Tibial nerve (tissue), 4 donors: ENCODE measurements around the gene NID1. TPM values are rescaled to one million over a fixed set of nuclear protein-coding genes. Genes with fewer than 3 reads are reported as not detected.

Experiments used
- DNase-seq, 2 donors: peaks; one replicate each; pipeline ENCODE4 v3.0.0-alpha.2; 2019; ENCODE audit warnings: low spot score in 2 of 2
- H3K27ac ChIP-seq, 4 donors: fragments of 200-600 bp; sonication (generic) in 3 of 4; one replicate each; pipeline ENCODE4 v1.5.1; 2017 to 2019; ENCODE audit warnings: mild to moderate bottlenecking in 1 of 4
- H3K27me3 ChIP-seq, 2 donors: fragments of 200-600 bp; sonication (generic) in 1 of 2; one replicate each; pipeline versions ENCODE4 v1.5.1 to v1.6.0; 2017 to 2019
- H3K36me3 ChIP-seq, 3 donors: fragments of 200-600 bp; sonication (generic); one replicate each; pipeline ENCODE4 v1.5.1; 2018 to 2019
- H3K4me1 ChIP-seq, 4 donors: fragments of 200-600 bp; sonication (generic) in 3 of 4; one replicate each; pipeline ENCODE4 v1.5.1; 2017 to 2019
- H3K4me3 ChIP-seq, 4 donors: fragments of 200-600 bp; sonication (generic) in 3 of 4; one replicate each; pipeline ENCODE4 v1.5.1; 2017 to 2019; ENCODE audit warnings: mild to moderate bottlenecking in 1 of 4, moderate library complexity in 1 of 4
- H3K9me3 ChIP-seq, 4 donors: fragments of 200-600 bp; sonication (generic) in 3 of 4; one replicate each; pipeline ENCODE4 v1.5.1; 2017 to 2019
- EP300 ChIP-seq, 2 donors: sonication (generic); formaldehyde crosslinking; IDR thresholded peaks; one replicate each; pipeline ENCODE4 v1.6.1; 2017; ENCODE audit warnings: antibody characterized with exemption in 2 of 2, mild to moderate bottlenecking in 1 of 2
- POLR2A ChIP-seq, 2 donors: fragments of 450-650 bp; IDR thresholded peaks; one replicate each; pipeline ENCODE4 v1.6.1; 2017; ENCODE audit warnings: antibody characterized with exemption in 2 of 2, mild to moderate bottlenecking in 2 of 2, moderate library complexity in 2 of 2
- WGBS, 2 donors: methylation state at CpG; one replicate each; pipeline ENCODE4 v1.1.5; 2018; 5-methylcytosine and 5-hydroxymethylcytosine counted together
- total RNA-seq, 4 donors: library from RNA; depleted of rRNA; stranded (reverse); fragments of >200 nt; gene quantifications; one replicate each; pipeline ENCODE4 v1.1.0, GENCODE V29; 2016
- TF ChIP-seq, protein P1 (sequence below), 5 experiments: fragments of 200-600 bp in 3 of 5; fragments of 450-650 bp in 2 of 5; sonication (generic) in 3 of 5; IDR thresholded peaks; one replicate each; pipeline ENCODE4 v1.5.1; 2016 to 2019; ENCODE audit warnings: antibody characterized with exemption in 5 of 5, mild to moderate bottlenecking in 3 of 5, moderate library complexity in 2 of 5

The NID1 gene
- total RNA-seq, 4 donors from 2014 or later: 192 to 321 (median 215) TPM

DNA sequence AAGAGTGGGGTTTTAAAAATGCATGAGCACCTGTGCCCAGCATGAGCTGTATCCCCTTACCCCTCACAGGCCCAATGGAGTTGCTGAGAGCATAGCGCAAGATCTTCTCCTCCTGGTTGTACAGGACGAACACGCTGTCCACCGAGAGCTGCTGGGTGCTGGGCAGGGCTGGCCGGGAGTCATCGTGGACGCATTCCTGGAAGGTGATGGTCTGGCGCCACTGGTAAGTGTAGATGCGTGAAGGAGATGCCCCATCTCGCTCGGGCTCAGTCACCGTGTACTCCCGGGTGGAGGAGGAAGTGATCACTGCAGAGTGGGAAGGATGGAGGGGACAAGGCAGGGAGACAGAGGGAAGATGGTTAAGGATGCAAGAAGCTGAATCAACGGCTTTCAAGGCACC lies 39.1 kb downstream of the NID1 start:
- peaks cover 0 to 34% (median 9%) of the 10 kb centered on the region in 4 donors for H3K4me1 ChIP-seq
- H3K9me3 ChIP-seq: no peaks in the 10 kb centered on the region
- peaks cover 0 to 98% (median 5%) of the 10 kb centered on the region in 3 donors for H3K36me3 ChIP-seq
- H3K4me3 ChIP-seq: no peak overlapping the region
- peak overlapping the region in 3 of 4 donors; percentile 24 to 85 (median 81) for H3K27ac ChIP-seq
- H3K27me3 ChIP-seq: no peaks in the 10 kb centered on the region
- no peak for TF ChIP-seq POLR2A (IDR thresholded peaks at IDR 0.05)
- no peak for TF ChIP-seq EP300 (IDR thresholded peaks at IDR 0.05)
- TF ChIP-seq, protein P1, sequence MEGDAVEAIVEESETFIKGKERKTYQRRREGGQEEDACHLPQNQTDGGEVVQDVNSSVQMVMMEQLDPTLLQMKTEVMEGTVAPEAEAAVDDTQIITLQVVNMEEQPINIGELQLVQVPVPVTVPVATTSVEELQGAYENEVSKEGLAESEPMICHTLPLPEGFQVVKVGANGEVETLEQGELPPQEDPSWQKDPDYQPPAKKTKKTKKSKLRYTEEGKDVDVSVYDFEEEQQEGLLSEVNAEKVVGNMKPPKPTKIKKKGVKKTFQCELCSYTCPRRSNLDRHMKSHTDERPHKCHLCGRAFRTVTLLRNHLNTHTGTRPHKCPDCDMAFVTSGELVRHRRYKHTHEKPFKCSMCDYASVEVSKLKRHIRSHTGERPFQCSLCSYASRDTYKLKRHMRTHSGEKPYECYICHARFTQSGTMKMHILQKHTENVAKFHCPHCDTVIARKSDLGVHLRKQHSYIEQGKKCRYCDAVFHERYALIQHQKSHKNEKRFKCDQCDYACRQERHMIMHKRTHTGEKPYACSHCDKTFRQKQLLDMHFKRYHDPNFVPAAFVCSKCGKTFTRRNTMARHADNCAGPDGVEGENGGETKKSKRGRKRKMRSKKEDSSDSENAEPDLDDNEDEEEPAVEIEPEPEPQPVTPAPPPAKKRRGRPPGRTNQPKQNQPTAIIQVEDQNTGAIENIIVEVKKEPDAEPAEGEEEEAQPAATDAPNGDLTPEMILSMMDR (IDR thresholded peaks at IDR 0.05): no peak
- no peak for DNase-seq
- WGBS, 2 donors: 92 to 94% methylated on average over 14 of the region's 14 CpGs

GRCh38 chr1:236024641-236025040 lies 40.2 kb downstream of the NID1 start:
- peaks cover 0 to 94% (median 4%) of the 10 kb centered on the region in 3 donors for H3K36me3 ChIP-seq
- DNase-seq: no peak
- H3K27me3 ChIP-seq: no peaks in the 10 kb centered on the region
- peak overlapping the region in 3 of 4 donors; percentile 24 to 85 (median 81) for H3K27ac ChIP-seq
- H3K9me3 ChIP-seq: no peaks in the 10 kb centered on the region
- H3K4me1 ChIP-seq: peaks cover 0 to 45% (median 11%) of the 10 kb centered on the region in 4 donors
- no peak for TF ChIP-seq POLR2A (IDR thresholded peaks at IDR 0.05)
- TF ChIP-seq, protein P1 (IDR thresholded peaks at IDR 0.05): no peak
- no peak for TF ChIP-seq EP300 (IDR thresholded peaks at IDR 0.05)
- H3K4me3 ChIP-seq: no peak overlapping the region
- 74 to 81% methylated on average over 7 of the region's 7 CpGs for WGBS, 2 donors

DNA sequence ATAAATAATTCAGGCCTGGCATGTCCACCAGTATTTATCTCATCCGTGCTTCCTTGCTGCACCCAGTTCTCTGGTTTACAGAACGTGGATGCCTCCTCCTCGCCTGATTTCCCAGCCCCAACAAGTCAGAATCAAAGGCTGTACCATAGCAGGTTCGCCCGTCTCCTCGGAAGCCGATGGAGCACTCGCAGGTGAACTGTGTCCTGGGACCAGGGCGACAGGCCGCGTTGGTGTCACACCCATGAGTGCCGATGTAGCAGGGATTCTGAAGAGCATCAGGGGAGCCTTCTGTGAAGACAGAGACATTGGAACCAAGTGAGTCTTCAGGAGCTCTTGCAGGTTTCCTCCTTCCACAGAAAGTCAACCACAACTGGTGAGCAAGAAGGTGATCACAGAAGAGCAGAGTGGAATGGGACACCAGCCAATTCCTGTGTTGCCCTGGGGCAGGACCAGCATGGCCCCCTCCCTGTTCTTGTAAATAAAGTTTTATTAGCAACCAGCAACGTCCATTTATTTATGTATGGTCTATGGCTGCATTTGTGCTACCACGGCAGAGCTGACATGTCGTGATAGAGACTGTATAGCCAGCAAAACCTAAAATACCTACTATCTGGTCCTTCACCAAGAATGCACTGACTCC lies 40.8 kb downstream of the NID1 start:
- Histone ChIP-seq H3K36me3 (peaks cover 0 to 88% (median 0%) of the 10 kb centered on the region in 3 donors), H3K27me3 (no peaks in the 10 kb centered on the region), H3K4me3 (no peak overlapping the region), H3K27ac (peak overlapping the region in 2 of 4 donors; percentile 81 to 85), H3K4me1 (peaks cover 0 to 51% (median 14%) of the 10 kb centered on the region in 4 donors), H3K9me3 (no peaks in the 10 kb centered on the region)
- 91 to 93% methylated on average over 15 of the region's 15 CpGs for WGBS, 2 donors
- no peak for DNase-seq
- TF ChIP-seq EP300 (IDR thresholded peaks at IDR 0.05): no peak
- no peak for TF ChIP-seq POLR2A (IDR thresholded peaks at IDR 0.05)
- TF ChIP-seq, protein P1 (IDR thresholded peaks at IDR 0.05): no peak

GRCh38 chr1:236021424-236022135 lies 43.3 kb downstream of the NID1 start:
- TF ChIP-seq, protein P1 (IDR thresholded peaks at IDR 0.05): no peak
- TF ChIP-seq POLR2A (IDR thresholded peaks at IDR 0.05) (no peak), EP300 (IDR thresholded peaks at IDR 0.05) (peak in 1 of 2 donors; percentile 18)
- WGBS, 2 donors: 52 to 54% methylated on average over 7 to 9 of the region's 9 CpGs
- Histone ChIP-seq H3K9me3 (no peaks in the 10 kb centered on the region), H3K36me3 (peaks cover 0 to 81% (median 0%) of the 10 kb centered on the region in 3 donors), H3K4me3 (no peak overlapping the region), H3K27ac (peak overlapping the region; percentile 38 to 91 (median 89)), H3K27me3 (no peaks in the 10 kb centered on the region), H3K4me1 (peaks cover 2 to 56% (median 16%) of the 10 kb centered on the region in 4 donors)
- no peak for DNase-seq
